Uterus (tissue), 4 donors: Measurements from ENCODE around the gene ANOS1. TPM values are rescaled to one million over a fixed set of nuclear protein-coding genes. Genes with fewer than 3 reads are reported as not detected.

Experiments
- DNase-seq, 2 donors: peaks; one replicate each; pipeline ENCODE4 v3.0.0-alpha.2; 2019 to 2020
- H3K27ac ChIP-seq, 2 donors: fragments of 200-600 bp; sonication (generic); 1 replicate in 1 of 2; 2 replicates in 1 of 2; pipeline ENCODE4 v1.5.1; 2016 to 2018
- H3K27me3 ChIP-seq, 2 donors: fragments of 200-600 bp; sonication (generic); one replicate each; pipeline ENCODE4 v1.5.1; 2018 to 2019; ENCODE audit warnings: control low read depth in 1 of 2
- H3K36me3 ChIP-seq, 2 donors: fragments of 200-600 bp; sonication (generic); one replicate each; pipeline ENCODE4 v1.5.1; 2019; ENCODE audit warnings: control low read depth in 1 of 2
- H3K4me1 ChIP-seq, 2 donors: fragments of 200-600 bp; sonication (generic); one replicate each; pipeline ENCODE4 v1.5.1; 2018 to 2019; ENCODE audit warnings: control low read depth in 1 of 2
- H3K4me3 ChIP-seq, 2 donors: fragments of 200-600 bp; sonication (generic); 1 replicate in 1 of 2; 2 replicates in 1 of 2; pipeline ENCODE4 v1.5.1; 2018 to 2019; ENCODE audit warnings: mild to moderate bottlenecking in 1 of 2
- H3K9me3 ChIP-seq, 2 donors: fragments of 200-600 bp; sonication (generic); one replicate each; pipeline ENCODE4 v1.5.1; 2019; ENCODE audit warnings: control low read depth in 1 of 2
- CTCF ChIP-seq, 4 experiments: fragments of 200-600 bp in 2 of 4; fragments of 450-650 bp in 2 of 4; sonication (generic) in 2 of 4; IDR thresholded peaks; one replicate each; pipeline ENCODE4 v1.5.1; 2016 to 2019; ENCODE audit warnings: antibody characterized with exemption in 4 of 4, mild to moderate bottlenecking in 2 of 4, moderate library complexity in 1 of 4
- POLR2A ChIP-seq, 2 donors: fragments of 450-650 bp; IDR thresholded peaks; one replicate each; pipeline ENCODE4 v1.6.1; 2016; ENCODE audit warnings: antibody characterized with exemption in 2 of 2, mild to moderate bottlenecking in 1 of 2, moderate library complexity in 1 of 2
- intact Hi-C: fragments of 100-400 bp; cut with DNase I; formaldehyde crosslinking; loops from one replicate; pipeline ENCODE4 v1.15.1; 2023; ENCODE audit warnings: low total_unique reads
- total RNA-seq, 4 donors: library from RNA; depleted of rRNA in 3 of 4; stranded (reverse); fragments of >200 nt in 3 of 4; gene quantifications; one replicate each; pipeline versions ENCODE4 v1.1.0 to v1.2.4, GENCODE V29; 2014 to 2023
- donor health status: DM: yes; HTN: yes; CAD: no.

Gene ANOS1
- total RNA-seq, 4 donors from 2014 or later = 0.26 to 10.6 (median 1.2) TPM

- H3K36me3 ChIP-seq = no peaks in the 10 kb centered on the region
- H3K27me3 ChIP-seq = no peaks in the 10 kb centered on the region
- H3K27ac ChIP-seq = no peak overlapping the region
- no peak overlapping the region for H3K4me3 ChIP-seq
- no peak for DNase-seq
- H3K9me3 ChIP-seq = no peaks in the 10 kb centered on the region
- no peak for TF ChIP-seq CTCF (IDR thresholded peaks at IDR 0.05)
- TF ChIP-seq POLR2A (IDR thresholded peaks at IDR 0.05) = no peak
- intact Hi-C loops = no loop called here
- H3K4me1 ChIP-seq = no peaks in the 10 kb centered on the region
Measured at GRCh38 chrX:8726031-8726652, 5.8 kb downstream of the ANOS1 start.

- Histone ChIP-seq H3K36me3 (no peaks in the 10 kb centered on the region), H3K9me3 (no peaks in the 10 kb centered on the region), H3K27ac (no peak overlapping the region), H3K4me1 (no peaks in the 10 kb centered on the region), H3K4me3 (no peak overlapping the region), H3K27me3 (no peaks in the 10 kb centered on the region)
- no peak for DNase-seq
- intact Hi-C loops = no loop called here
- TF ChIP-seq POLR2A (IDR thresholded peaks at IDR 0.05) (no peak), CTCF (IDR thresholded peaks at IDR 0.05) (no peak)
Measured at GRCh38 chrX:8724300-8724699, 7.6 kb downstream of the ANOS1 start.

- no peaks in the 10 kb centered on the region for H3K4me1 ChIP-seq
- intact Hi-C loops = no loop called here
- no peaks in the 10 kb centered on the region for H3K36me3 ChIP-seq
- no peak overlapping the region for H3K27ac ChIP-seq
- DNase-seq = no peak
- no peaks in the 10 kb centered on the region for H3K9me3 ChIP-seq
- no peak overlapping the region for H3K4me3 ChIP-seq
- TF ChIP-seq CTCF (IDR thresholded peaks at IDR 0.05) (no peak), POLR2A (IDR thresholded peaks at IDR 0.05) (no peak)
- H3K27me3 ChIP-seq = no peaks in the 10 kb centered on the region
Measured at GRCh38 chrX:8721536-8721935, 10.4 kb downstream of the ANOS1 start.

- DNase-seq = no peak
- no peak for TF ChIP-seq CTCF (IDR thresholded peaks at IDR 0.05)
- Histone ChIP-seq H3K4me1 (no peaks in the 10 kb centered on the region), H3K27me3 (no peaks in the 10 kb centered on the region), H3K27ac (no peak overlapping the region), H3K4me3 (no peak overlapping the region), H3K9me3 (no peaks in the 10 kb centered on the region), H3K36me3 (no peaks in the 10 kb centered on the region)
- intact Hi-C loops = no loop called here
Measured at GRCh38 chrX:8720136-8720535, 11.8 kb downstream of the ANOS1 start.

- H3K36me3 ChIP-seq = no peaks in the 10 kb centered on the region
- no peaks in the 10 kb centered on the region for H3K4me1 ChIP-seq
- no peaks in the 10 kb centered on the region for H3K9me3 ChIP-seq
- TF ChIP-seq POLR2A (IDR thresholded peaks at IDR 0.05) (no peak), CTCF (IDR thresholded peaks at IDR 0.05) (no peak)
- H3K27ac ChIP-seq = no peak overlapping the region
- intact Hi-C loops = no loop called here
- H3K27me3 ChIP-seq = no peaks in the 10 kb centered on the region
- no peak for DNase-seq
- H3K4me3 ChIP-seq = no peak overlapping the region
Measured at GRCh38 chrX:8717354-8717753, 14.6 kb downstream of the ANOS1 start.
